BJ (cell line): ENCODE data around the gene DRAP1. TPM values are rescaled to one million over a fixed set of nuclear protein-coding genes. Genes with fewer than 3 reads are reported as not detected.

Source experiments
- CTCF ChIA-PET: fragments of 350-600 bp; formaldehyde crosslinking; extraction: SDS; loops from one replicate; lab custom pipeline; 2021; ENCODE audit warnings: antibody characterized with exemption, inconsistent platforms; lab: Yijun Ruan, JAX
- POLR2A ChIA-PET: fragments of 300-600 bp; sonication (Branson Sonifier 250); formaldehyde crosslinking; extraction: SDS; loops from one replicate; lab custom pipeline; 2021; ENCODE audit warnings: antibody characterized with exemption; lab: Charles Lee
- DNase-seq: peaks from one replicate; pipeline ENCODE4 v3.0.0-alpha.2; 2011; ENCODE audit warnings: low read depth
- H3K27me3 ChIP-seq: 2 replicates; pipeline ENCODE4 v1.6.0; 2011; ENCODE audit warnings: low read length; ENCODE audit not compliant: control insufficient read depth, insufficient read depth
- H3K36me3 ChIP-seq: 2 replicates; pipeline ENCODE4 v1.5.1; 2011; ENCODE audit warnings: low read length; ENCODE audit not compliant: control insufficient read depth, insufficient read depth
- H3K4me3 ChIP-seq: 2 replicates; pipeline ENCODE4 v1.5.1; 2011; ENCODE audit warnings: low read depth, mild to moderate bottlenecking, control low read depth, low read length
- polyA plus RNA-seq: library from polyadenylated mRNA; depleted of rRNA; stranded (reverse); fragments of >200 nt; gene quantifications from 2 replicates; pipeline ENCODE4 v1.2.3, GENCODE V29; 2011
- TF ChIP-seq, protein P1 (sequence below): IDR thresholded peaks from 2 replicates; pipeline ENCODE4 v1.5.1; 2011; ENCODE audit warnings: low read depth, mild to moderate bottlenecking, control low read depth, inconsistent platforms, low read length, moderate library complexity; ENCODE audit not compliant: insufficient read depth

The DRAP1 gene
- polyA plus RNA-seq, 1 experiment, result 137 TPM

DNA sequence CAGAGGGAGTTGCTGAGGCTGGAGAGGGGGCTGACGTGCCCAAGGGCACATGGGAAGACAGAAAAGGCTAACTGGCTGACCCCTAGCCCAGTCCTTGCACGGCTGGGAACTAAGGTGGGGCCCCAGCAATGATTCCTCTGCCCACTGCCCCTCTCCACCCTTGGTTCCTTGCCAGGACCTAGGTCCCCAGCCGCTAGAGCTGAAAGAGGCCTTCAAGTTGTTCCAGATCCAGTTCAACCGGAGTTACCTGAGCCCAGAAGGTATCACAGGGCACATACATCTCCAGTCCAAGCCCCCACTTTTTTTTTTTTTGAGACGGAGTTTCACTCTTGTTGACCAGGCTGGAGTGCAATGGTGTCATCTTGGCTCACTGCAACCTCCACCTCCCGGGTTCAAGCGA is 39.2 kb upstream of the DRAP1 start:
- ChIA-PET CTCF (interaction anchor here (0.6 to 1.2 kb wide), 2 partner anchors 9 to 162 kb away, joined by 3 to 4 read pairs; no protein-coding TSS in a partner anchor), POLR2A (interaction anchor here (0.6 kb wide), 1 partner anchor 18 kb away, joined by 15 read pairs; no protein-coding TSS in a partner anchor)

DNA sequence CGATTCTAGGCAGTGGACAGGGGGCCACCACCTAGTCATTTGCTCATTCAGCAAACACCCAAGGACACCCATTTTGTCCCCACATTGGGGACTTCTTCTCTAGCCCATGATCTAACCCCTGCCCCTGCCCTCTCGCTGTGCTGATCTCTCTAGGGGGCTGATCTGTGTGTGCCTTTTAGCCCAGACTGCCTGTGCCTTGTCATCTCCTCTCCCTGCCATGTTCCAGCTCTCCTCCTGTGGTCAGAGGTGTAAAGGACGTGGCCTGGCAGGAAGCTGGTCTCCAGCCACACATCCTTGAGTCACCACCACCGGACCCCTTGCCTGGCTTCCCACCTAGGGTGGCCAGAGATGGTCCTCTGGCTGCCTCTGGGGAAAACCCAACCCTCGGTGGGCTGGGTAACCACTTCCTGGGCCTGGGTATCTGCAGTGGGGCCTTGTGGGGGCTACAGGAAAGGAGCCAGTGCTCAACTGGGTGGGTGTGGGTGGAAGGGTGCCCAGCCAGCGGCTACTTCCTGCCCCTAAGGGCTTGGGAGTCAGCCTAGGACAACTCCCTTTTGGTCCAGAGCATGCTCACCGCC is 38.3 kb upstream of the DRAP1 start:
- POLR2A ChIA-PET, result no interaction called here
- CTCF ChIA-PET, result interaction anchor here (1.2 to 1.6 kb wide), 2 partner anchors 8 to 108 kb away, joined by 3 to 5 read pairs; no protein-coding TSS in a partner anchor
- DNase-seq, result no peak

More for the DNA sequence above, 39.2 kb upstream of the DRAP1 start:
- H3K4me3 ChIP-seq, result no peak overlapping the region
- DNase-seq, result no peak
- peaks cover 16% of the 10 kb centered on the region for H3K36me3 ChIP-seq
- TF ChIP-seq, protein P1, sequence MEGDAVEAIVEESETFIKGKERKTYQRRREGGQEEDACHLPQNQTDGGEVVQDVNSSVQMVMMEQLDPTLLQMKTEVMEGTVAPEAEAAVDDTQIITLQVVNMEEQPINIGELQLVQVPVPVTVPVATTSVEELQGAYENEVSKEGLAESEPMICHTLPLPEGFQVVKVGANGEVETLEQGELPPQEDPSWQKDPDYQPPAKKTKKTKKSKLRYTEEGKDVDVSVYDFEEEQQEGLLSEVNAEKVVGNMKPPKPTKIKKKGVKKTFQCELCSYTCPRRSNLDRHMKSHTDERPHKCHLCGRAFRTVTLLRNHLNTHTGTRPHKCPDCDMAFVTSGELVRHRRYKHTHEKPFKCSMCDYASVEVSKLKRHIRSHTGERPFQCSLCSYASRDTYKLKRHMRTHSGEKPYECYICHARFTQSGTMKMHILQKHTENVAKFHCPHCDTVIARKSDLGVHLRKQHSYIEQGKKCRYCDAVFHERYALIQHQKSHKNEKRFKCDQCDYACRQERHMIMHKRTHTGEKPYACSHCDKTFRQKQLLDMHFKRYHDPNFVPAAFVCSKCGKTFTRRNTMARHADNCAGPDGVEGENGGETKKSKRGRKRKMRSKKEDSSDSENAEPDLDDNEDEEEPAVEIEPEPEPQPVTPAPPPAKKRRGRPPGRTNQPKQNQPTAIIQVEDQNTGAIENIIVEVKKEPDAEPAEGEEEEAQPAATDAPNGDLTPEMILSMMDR, result no peak
- no peaks in the 10 kb centered on the region for H3K27me3 ChIP-seq

DNA sequence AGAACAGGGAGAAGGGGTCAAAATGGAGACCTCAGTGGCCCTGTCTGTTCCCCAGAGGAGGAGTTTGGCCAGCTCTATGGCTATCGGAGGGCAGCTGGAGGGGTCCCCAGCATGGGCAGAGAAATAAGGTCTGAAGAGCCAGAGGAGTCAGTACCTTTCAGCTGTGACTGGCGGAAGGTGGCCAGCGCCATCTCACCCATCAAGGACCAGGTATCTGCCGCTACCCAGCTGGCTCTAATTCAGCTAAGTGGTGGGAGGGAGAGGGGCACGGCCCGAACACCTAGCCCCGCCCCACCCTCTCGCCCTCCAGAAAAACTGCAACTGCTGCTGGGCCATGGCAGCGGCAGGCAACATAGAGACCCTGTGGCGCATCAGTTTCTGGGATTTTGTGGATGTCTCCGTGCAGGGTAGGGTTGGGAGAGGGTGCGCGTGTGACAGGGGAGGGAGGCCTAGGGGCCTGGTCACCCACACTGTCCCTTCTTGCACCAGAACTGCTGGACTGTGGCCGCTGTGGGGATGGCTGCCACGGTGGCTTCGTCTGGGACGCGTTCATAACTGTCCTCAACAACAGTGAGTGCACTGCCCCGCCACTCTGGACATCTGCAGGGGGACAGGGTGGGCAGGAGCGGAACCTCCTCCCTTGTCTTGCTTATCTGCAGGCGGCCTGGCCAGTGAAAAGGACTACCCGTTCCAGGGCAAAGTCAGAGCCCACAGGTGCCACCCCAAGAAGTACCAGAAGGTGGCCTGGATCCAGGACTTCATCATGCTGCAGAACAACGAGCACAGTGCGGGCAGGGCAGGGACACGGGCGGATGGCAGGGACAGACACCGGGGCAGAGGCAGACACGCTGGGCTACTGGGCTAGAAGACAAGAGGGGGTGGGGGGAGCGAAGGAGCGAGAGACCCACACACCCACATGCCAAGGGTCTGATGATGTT is 36.8 kb upstream of the DRAP1 start:
- no peak for DNase-seq
- ChIA-PET POLR2A (interaction anchor here (0.8 kb wide), 1 partner anchor 8 kb away, joined by 9 read pairs; the partner anchor contains the start of gene CCDC85B), CTCF (interaction anchor here (0.9 to 9.4 kb wide), 8 partner anchors 11 to 171 kb away, joined by 3 to 130 read pairs (median 14); partner anchors contain the start of genes EFEMP2, FOSL1, KAT5 and MUS81)
- Histone ChIP-seq H3K4me3 (no peak overlapping the region), H3K36me3 (peaks cover 26% of the 10 kb centered on the region), H3K27me3 (no peaks in the 10 kb centered on the region)
- TF ChIP-seq, protein P1, result no peak

More for the DNA sequence above, 38.3 kb upstream of the DRAP1 start:
- TF ChIP-seq, protein P1, result no peak
- no peaks in the 10 kb centered on the region for H3K27me3 ChIP-seq
- H3K4me3 ChIP-seq, result no peak overlapping the region
- peaks cover 23% of the 10 kb centered on the region for H3K36me3 ChIP-seq

DNA sequence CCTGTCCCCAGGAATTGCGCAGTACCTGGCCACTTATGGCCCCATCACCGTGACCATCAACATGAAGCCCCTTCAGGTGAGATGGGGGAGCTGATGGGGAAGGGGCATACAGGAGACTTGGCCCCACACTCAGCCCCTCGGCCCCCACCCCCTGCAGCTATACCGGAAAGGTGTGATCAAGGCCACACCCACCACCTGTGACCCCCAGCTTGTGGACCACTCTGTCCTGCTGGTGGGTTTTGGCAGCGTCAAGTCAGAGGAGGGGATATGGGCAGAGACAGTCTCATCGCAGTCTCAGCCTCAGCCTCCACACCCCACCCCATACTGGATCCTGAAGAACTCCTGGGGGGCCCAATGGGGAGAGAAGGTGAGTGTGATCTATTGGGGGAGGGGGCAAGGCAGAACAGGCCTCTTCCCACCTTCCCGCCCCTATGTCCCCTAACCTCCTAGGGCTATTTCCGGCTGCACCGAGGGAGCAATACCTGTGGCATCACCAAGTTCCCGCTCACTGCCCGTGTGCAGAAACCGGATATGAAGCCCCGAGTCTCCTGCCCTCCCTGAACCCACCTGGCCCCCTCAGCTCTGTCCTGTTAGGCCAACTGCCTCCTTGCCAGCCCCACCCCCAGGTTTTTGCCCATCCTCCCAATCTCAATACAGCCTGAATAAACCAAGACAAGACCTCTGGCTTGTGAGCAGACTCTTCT is 36.0 kb upstream of the DRAP1 start:
- CTCF ChIA-PET, result interaction anchor here (1.0 to 11.7 kb wide), 13 partner anchors 12 to 175 kb away, joined by 3 to 130 read pairs (median 9); partner anchors contain the start of genes C11orf68, EFEMP2, FOSL1 and MUS81
- Histone ChIP-seq H3K27me3 (no peaks in the 10 kb centered on the region), H3K4me3 (no peak overlapping the region), H3K36me3 (peaks cover 26% of the 10 kb centered on the region)
- no peak for DNase-seq
- TF ChIP-seq, protein P1, result no peak
- POLR2A ChIA-PET, result no interaction called here
